Endodermal cell (in vitro differentiated cells): ENCODE results near the gene P2RX2. TPM values are rescaled to one million over a fixed set of nuclear protein-coding genes. Genes with fewer than 3 reads are reported as not detected.

ENCODE experiments used
- DNase-seq: peaks from one replicate; pipeline ENCODE4 v3.0.0-alpha.2; 2017
- H3K27ac ChIP-seq: 2 replicates; pipeline ENCODE4 v1.5.1; 2013; ENCODE audit warnings: mild to moderate bottlenecking, low read depth, low read length, moderate library complexity
- H3K27me3 ChIP-seq: 2 replicates; pipeline ENCODE4 v1.6.1; 2013; ENCODE audit warnings: mild to moderate bottlenecking, low read length, moderate library complexity; ENCODE audit not compliant: insufficient read depth, control insufficient read depth, poor library complexity, severe bottlenecking
- H3K36me3 ChIP-seq: 2 replicates; pipeline ENCODE4 v1.7.0; 2013; ENCODE audit warnings: mild to moderate bottlenecking, low read length, moderate library complexity; ENCODE audit not compliant: control insufficient read depth, insufficient read depth
- H3K4me1 ChIP-seq: one replicate; pipeline ENCODE4 v1.7.0; 2013; ENCODE audit warnings: low read length; ENCODE audit not compliant: control insufficient read depth, insufficient read depth
- H3K4me3 ChIP-seq: 2 replicates; pipeline ENCODE4 v1.5.1; 2013; ENCODE audit warnings: mild to moderate bottlenecking, low read length, moderate library complexity
- H3K9ac ChIP-seq: 2 replicates; pipeline ENCODE4 v1.6.1; 2013; ENCODE audit warnings: mild to moderate bottlenecking, low read length, moderate library complexity; ENCODE audit not compliant: poor library complexity, severe bottlenecking; ENCODE audit errors: extremely low read depth
- H3K9me3 ChIP-seq: 2 replicates; pipeline ENCODE4 v1.6.1; 2013; ENCODE audit warnings: mild to moderate bottlenecking, low read length, moderate library complexity; ENCODE audit not compliant: control insufficient read depth
- H3K27ac Mint-ChIP-seq: 2 replicates; pipeline ENCODE4 v1.8.0; 2020; ENCODE audit warnings: mixed read lengths
- H3K27me3 Mint-ChIP-seq: 2 replicates; pipeline ENCODE4 v1.8.0; 2021; ENCODE audit warnings: mild to moderate bottlenecking, mixed read lengths; ENCODE audit not compliant: insufficient read depth
- H3K36me3 Mint-ChIP-seq: 2 replicates; pipeline ENCODE4 v1.8.0; 2020; ENCODE audit warnings: low read depth, mixed read lengths
- H3K4me1 Mint-ChIP-seq: 2 replicates; pipeline ENCODE4 v1.8.0; 2020; ENCODE audit warnings: mixed read lengths
- H3K4me3 Mint-ChIP-seq: 2 replicates; pipeline ENCODE4 v1.8.0; 2020; ENCODE audit warnings: mild to moderate bottlenecking, moderate library complexity, mixed read lengths
- H3K9me3 Mint-ChIP-seq: 2 replicates; pipeline ENCODE4 v1.8.0; 2020; ENCODE audit warnings: mild to moderate bottlenecking, mixed read lengths
- WGBS, 2 experiments: methylation state at CpG; one replicate each; pipeline versions ENCODE4 v1.1.5 to v1.1.7; 2013; ENCODE audit warnings: missing lambda C conversion rate in 2 of 2, mixed read lengths in 1 of 2; ENCODE audit not compliant: insufficient coverage in 1 of 2, insufficient read length in 1 of 2; 5-methylcytosine and 5-hydroxymethylcytosine counted together
- total RNA-seq, 2 donors: library from RNA; stranded (reverse); fragmentation: NEBNext Ultra II Directional in 1 of 2; extraction: Animal tissue kit (Norgen Biotek cat#: 25700) in 1 of 2; gene quantifications; 2 replicates in 1 of 2; 3 replicates in 1 of 2; pipeline ENCODE4 v1.2.1, GENCODE V29; 2021
- TF ChIP-seq, protein P1 (sequence below): fragments of 200-600 bp; sonication (generic); conservative IDR thresholded peaks from 2 replicates; pipeline ENCODE4 v1.5.0; 2021; ENCODE audit warnings: antibody characterized with exemption, mild to moderate bottlenecking

P2RX2 gene
- total RNA-seq, 2 donors from 2014 or later = 0.97 to 2.8 TPM

DNA sequence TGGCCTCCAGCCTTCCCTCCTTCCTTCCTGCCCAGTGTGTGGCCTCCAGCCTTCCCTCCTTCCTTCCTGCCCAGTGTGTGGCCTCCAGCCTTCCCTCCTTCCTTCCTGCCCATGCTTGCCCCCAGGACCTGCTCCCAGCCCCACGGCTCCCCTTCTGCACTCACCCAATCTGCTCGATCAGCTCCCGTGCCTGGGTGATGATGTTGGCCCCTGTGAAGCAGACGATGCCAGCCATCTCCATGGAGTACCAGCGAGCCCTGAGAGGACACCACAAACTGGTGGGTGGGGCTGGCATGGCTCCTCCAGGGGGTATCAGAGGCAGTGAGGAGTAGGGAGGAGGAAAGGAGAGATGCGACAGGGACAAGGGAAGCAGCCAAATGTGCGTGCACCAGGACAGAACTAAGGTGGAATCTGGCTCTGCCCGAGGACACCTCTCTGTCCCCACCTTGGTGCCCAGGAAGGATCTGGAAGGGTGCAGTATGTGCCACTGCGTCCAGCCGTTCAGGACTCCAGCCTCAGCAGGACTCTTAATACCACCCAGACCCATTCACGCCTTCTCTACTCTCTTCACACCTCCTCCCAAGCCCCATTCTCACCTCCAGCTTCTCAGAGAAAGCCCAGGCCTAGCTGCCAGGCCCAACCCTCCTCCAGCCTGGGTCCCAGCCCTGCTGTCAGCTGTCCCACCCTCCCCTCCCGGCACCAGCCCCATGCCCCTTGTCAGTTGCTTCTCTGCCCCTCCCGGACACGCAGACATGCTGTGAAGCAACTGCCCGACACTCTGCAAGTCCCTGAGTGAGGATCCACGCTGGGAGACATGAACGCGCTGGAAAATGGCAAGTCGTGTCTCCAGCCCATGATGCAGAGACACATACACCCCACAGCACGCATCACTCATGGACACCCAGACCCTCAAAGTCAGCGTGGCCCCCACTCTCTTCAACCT, 45.9 kb downstream of the P2RX2 start:
- WGBS, 2 experiments = 89 to 94% methylated on average over 14 to 21 of the region's 21 CpGs
- Mint-ChIP-seq H3K4me1 (peaks cover 17% of the 10 kb centered on the region), H3K4me3 (no peak overlapping the region), H3K27ac (no peak overlapping the region), H3K27me3 (no peaks in the 10 kb centered on the region), H3K9me3 (no peaks in the 10 kb centered on the region), H3K36me3 (peaks cover 95% of the 10 kb centered on the region)
- H3K27ac ChIP-seq = no peak overlapping the region
- no peak overlapping the region for H3K9ac ChIP-seq
- peaks cover 6% of the 10 kb centered on the region for H3K4me1 ChIP-seq
- TF ChIP-seq, protein P1, sequence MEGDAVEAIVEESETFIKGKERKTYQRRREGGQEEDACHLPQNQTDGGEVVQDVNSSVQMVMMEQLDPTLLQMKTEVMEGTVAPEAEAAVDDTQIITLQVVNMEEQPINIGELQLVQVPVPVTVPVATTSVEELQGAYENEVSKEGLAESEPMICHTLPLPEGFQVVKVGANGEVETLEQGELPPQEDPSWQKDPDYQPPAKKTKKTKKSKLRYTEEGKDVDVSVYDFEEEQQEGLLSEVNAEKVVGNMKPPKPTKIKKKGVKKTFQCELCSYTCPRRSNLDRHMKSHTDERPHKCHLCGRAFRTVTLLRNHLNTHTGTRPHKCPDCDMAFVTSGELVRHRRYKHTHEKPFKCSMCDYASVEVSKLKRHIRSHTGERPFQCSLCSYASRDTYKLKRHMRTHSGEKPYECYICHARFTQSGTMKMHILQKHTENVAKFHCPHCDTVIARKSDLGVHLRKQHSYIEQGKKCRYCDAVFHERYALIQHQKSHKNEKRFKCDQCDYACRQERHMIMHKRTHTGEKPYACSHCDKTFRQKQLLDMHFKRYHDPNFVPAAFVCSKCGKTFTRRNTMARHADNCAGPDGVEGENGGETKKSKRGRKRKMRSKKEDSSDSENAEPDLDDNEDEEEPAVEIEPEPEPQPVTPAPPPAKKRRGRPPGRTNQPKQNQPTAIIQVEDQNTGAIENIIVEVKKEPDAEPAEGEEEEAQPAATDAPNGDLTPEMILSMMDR = no peak
- no peaks in the 10 kb centered on the region for H3K27me3 ChIP-seq
- H3K36me3 ChIP-seq = peaks cover 93% of the 10 kb centered on the region
- peak; percentile 89 for DNase-seq
- H3K4me3 ChIP-seq = no peak overlapping the region
- H3K9me3 ChIP-seq = no peaks in the 10 kb centered on the region

DNA sequence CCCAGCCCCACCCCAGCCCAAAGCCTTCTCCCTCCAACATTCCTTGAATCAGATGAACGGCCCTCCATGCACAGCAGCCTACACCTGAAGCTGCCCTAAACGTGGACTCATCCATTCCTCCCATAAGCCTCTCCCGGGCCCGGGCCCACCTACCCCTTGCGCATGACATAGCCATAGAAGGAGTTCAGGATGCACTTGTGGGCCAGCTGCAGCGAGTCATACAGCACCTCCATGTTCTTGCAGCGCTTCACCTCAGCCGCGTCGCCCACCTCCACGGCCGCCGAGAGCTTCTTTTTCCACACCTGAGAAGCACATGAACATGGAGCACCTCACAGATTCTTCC, 46.5 kb downstream of the P2RX2 start:
- Histone ChIP-seq H3K36me3 (peaks cover 92% of the 10 kb centered on the region), H3K4me1 (peaks cover 6% of the 10 kb centered on the region), H3K4me3 (no peak overlapping the region), H3K27me3 (no peaks in the 10 kb centered on the region), H3K27ac (no peak overlapping the region), H3K9ac (no peak overlapping the region), H3K9me3 (no peaks in the 10 kb centered on the region)
- Mint-ChIP-seq H3K4me3 (no peak overlapping the region), H3K9me3 (no peaks in the 10 kb centered on the region), H3K36me3 (peaks cover 94% of the 10 kb centered on the region), H3K27me3 (no peaks in the 10 kb centered on the region), H3K4me1 (peaks cover 21% of the 10 kb centered on the region), H3K27ac (no peak overlapping the region)
- TF ChIP-seq, protein P1 = no peak
- no peak for DNase-seq
- 93 to 97% methylated on average over 7 to 13 of the region's 13 CpGs for WGBS, 2 experiments

DNA sequence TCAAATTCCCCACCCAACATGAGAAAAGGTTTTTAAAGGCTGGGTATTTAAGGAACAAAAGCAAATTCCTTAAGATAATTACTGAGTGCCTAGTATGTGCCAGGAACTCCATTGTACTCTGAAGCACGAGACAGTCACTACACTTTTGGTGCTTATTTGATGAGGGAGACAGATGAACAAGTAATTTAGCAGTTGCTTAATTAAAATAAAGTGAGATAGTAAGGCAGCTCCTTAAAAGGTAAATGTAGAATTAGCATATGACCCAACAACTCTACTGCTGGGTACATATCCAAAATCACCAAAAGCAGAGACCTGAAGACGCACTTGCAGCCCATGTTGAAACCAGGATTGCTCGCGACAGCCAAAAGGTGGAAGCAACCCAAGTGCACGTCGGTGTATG, 47.2 kb downstream of the P2RX2 start:
- DNase-seq = no peak
- no peak overlapping the region for H3K4me3 ChIP-seq
- TF ChIP-seq, protein P1 = no peak
- WGBS, 2 experiments = 92 to 100% methylated on average over 3 to 6 of the region's 6 CpGs
- no peak overlapping the region for H3K27ac ChIP-seq
- H3K9me3 Mint-ChIP-seq = no peaks in the 10 kb centered on the region
- no peak overlapping the region for H3K4me3 Mint-ChIP-seq
- peaks cover 6% of the 10 kb centered on the region for H3K4me1 ChIP-seq
- peaks cover 91% of the 10 kb centered on the region for H3K36me3 Mint-ChIP-seq
- peaks cover 21% of the 10 kb centered on the region for H3K4me1 Mint-ChIP-seq
- no peak overlapping the region for H3K27ac Mint-ChIP-seq
- no peaks in the 10 kb centered on the region for H3K27me3 Mint-ChIP-seq
- peaks cover 90% of the 10 kb centered on the region for H3K36me3 ChIP-seq
- no peaks in the 10 kb centered on the region for H3K9me3 ChIP-seq
- no peak overlapping the region for H3K9ac ChIP-seq
- no peaks in the 10 kb centered on the region for H3K27me3 ChIP-seq
